Measurements from ENCODE around the gene SLC6A5. TPM values are rescaled to one million over a fixed set of nuclear protein-coding genes. Genes with fewer than 3 reads are reported as not detected.

Gene SLC6A5
- total RNA-seq, 1 experiment from 2014 or later, result not detected

- no peak for DNase-seq
- H3K23me2 ChIP-seq (ENCODE audit: insufficient read length, low read depth, low read length, poor library complexity, severe bottlenecking), result no peaks in the 10 kb centered on the region
- H3K79me1 ChIP-seq (ENCODE audit: insufficient read depth, low read depth, low read length, poor library complexity, severe bottlenecking), result no peaks in the 10 kb centered on the region
- H3K79me2 ChIP-seq (ENCODE audit: insufficient read depth, low read length), result no peaks in the 10 kb centered on the region
- Mint-ChIP-seq H3K27ac (no peak overlapping the region), H3K27me3 (ENCODE audit: low read depth) (peaks cover 2% of the 10 kb centered on the region; the same call in 1 of the 2 replicates), H3K36me3 (ENCODE audit: insufficient read depth in 1 of 3, low read depth in 3 of 3) (peaks cover 6 to 12% (median 11%) of the 10 kb centered on the region in 3 experiments), H3K4me3 (no peak overlapping the region), H3K9me3 (peaks cover 11 to 20% of the 10 kb centered on the region in 2 experiments), H3K4me1 (no peaks in the 10 kb centered on the region)
- no peak overlapping the region for H4K8ac ChIP-seq (replicated peaks; ENCODE audit: insufficient read length, low read depth, low read length)
- no peak overlapping the region for H3K23ac ChIP-seq (ENCODE audit: insufficient read length, low read depth, low read length)
- no peak overlapping the region for H3K4ac ChIP-seq (ENCODE audit: low read depth, low read length)
- H2BK20ac ChIP-seq (ENCODE audit: low read depth, low read length, poor library complexity, severe bottlenecking), result no peak overlapping the region
- H4K20me1 ChIP-seq (ENCODE audit: control insufficient read depth, insufficient read depth, insufficient read length), result no peaks in the 10 kb centered on the region
- H3K27ac ChIP-seq (ENCODE audit: insufficient read length, low read depth, low read length), result no peak overlapping the region
- H2AFZ ChIP-seq (ENCODE audit: low read length), result no peak overlapping the region
- no peak overlapping the region for H3K18ac ChIP-seq (ENCODE audit: insufficient read length, low read depth, low read length)
- no peak overlapping the region for H3T11ph ChIP-seq (ENCODE audit: low read length)
- no peak overlapping the region for H3K14ac ChIP-seq (ENCODE audit: insufficient read depth, low read length)
- no peak overlapping the region for H2BK120ac ChIP-seq (ENCODE audit: low read depth, low read length, poor library complexity, severe bottlenecking)
- TF ChIP-seq CTCF (conservative IDR thresholded peaks at IDR 0.05), result no peak
- no peak overlapping the region for H2AK5ac ChIP-seq (ENCODE audit: insufficient read length, low read length)
- no peak overlapping the region for H4K5ac ChIP-seq (ENCODE audit: insufficient read length, low read depth, low read length)
- H3K27me3 ChIP-seq (ENCODE audit: insufficient read depth, low read length), result no peaks in the 10 kb centered on the region; the same call in 1 of the 2 replicates
- no peak overlapping the region for H3K9ac ChIP-seq (ENCODE audit: extremely low read depth, insufficient read length, low read length)
- no peak overlapping the region for H3K4me2 ChIP-seq (ENCODE audit: insufficient read depth, insufficient read length, low read length)
- H2BK15ac ChIP-seq (ENCODE audit: low read depth, low read length), result no peak overlapping the region
- no peak overlapping the region for H4K91ac ChIP-seq (ENCODE audit: insufficient read length, low read depth, low read length)
- WGBS (ENCODE audit: extremely low coverage, insufficient read length, low lambda C conversion rate), result no CpG with 5 or more reads among the region's 4 CpGs
- H3K9me3 ChIP-seq (ENCODE audit: control insufficient read depth, low read depth, low read length), result no peaks in the 10 kb centered on the region
- H2BK5ac ChIP-seq (ENCODE audit: insufficient read length, low read length), result no peak overlapping the region
- no peak overlapping the region for H2BK12ac ChIP-seq (ENCODE audit: insufficient read length, low read depth, low read length)
- no peak overlapping the region for H3K56ac ChIP-seq (ENCODE audit: insufficient read length, low read depth, low read length)
- H3K4me1 ChIP-seq (ENCODE audit: insufficient read depth, low read length), result no peaks in the 10 kb centered on the region
Measured at GRCh38 chr11:20559523-20560300, 39.7 kb upstream of the SLC6A5 start.

Measured in H9 (cell line).